SK-N-MC (cell line): Measurements from ENCODE around the gene WDR82.

Experiments used
- DNase-seq: peaks from one replicate; pipeline ENCODE4 v3.0.0-alpha.2; 2011; ENCODE audit warnings: low read depth, low spot score
- H3K27ac ChIP-seq: fragments of 200-600 bp; sonication (generic); 2 replicates; pipeline ENCODE4 v1.5.1; 2016; ENCODE audit warnings: mixed run types
- H3K36me3 ChIP-seq: fragments of 200-600 bp; sonication (generic); 2 replicates; pipeline ENCODE4 v1.6.1; 2017; ENCODE audit warnings: antibody characterized with exemption, low read length, mixed read lengths; ENCODE audit not compliant: insufficient read depth
- H3K4me3 ChIP-seq: fragments of 200-600 bp; sonication (generic); 2 replicates; pipeline ENCODE4 v1.5.1; 2016
- H3K9ac ChIP-seq: fragments of 200-600 bp; sonication (generic); 2 replicates; pipeline ENCODE4 v1.8.0; 2017; ENCODE audit warnings: mixed run types, mixed read lengths; ENCODE audit not compliant: insufficient read length
- H3K9me3 ChIP-seq: fragments of 200-600 bp; sonication (generic); 2 replicates; pipeline ENCODE4 v1.6.1; 2017; ENCODE audit warnings: low read depth, mild to moderate bottlenecking, antibody characterized with exemption, low read length, moderate library complexity, mixed read lengths
- EZH2 ChIP-seq: fragments of 200-600 bp; sonication (generic); IDR thresholded peaks from one replicate; pipeline ENCODE4 v1.6.1; 2017; ENCODE audit warnings: antibody characterized with exemption
- FOXP2 ChIP-seq: optimal IDR thresholded peaks from 2 replicates; pipeline ENCODE3; 2011; ENCODE audit warnings: mild to moderate bottlenecking, moderate library complexity; ENCODE audit not compliant: insufficient read depth; ENCODE audit errors: extremely low read length, control extremely low read depth
- POLR2AphosphoS5 ChIP-seq: IDR thresholded peaks from 2 replicates; pipeline ENCODE4 v1.6.1; 2012; ENCODE audit warnings: mild to moderate bottlenecking, low read depth, low read length, borderline replicate concordance

WDR82 gene

GRCh38 chr3:52227766-52228165 lies 50.7 kb downstream of the WDR82 start:
- no peak overlapping the region for H3K4me3 ChIP-seq
- no peak overlapping the region for H3K27ac ChIP-seq
- TF ChIP-seq EZH2 (no peak), POLR2AphosphoS5 (no peak), FOXP2 (no peak)
- H3K9ac ChIP-seq: no peak overlapping the region
- H3K9me3 ChIP-seq: no peaks in the 10 kb centered on the region
- no peaks in the 10 kb centered on the region; the same call in 1 of the 2 replicates for H3K36me3 ChIP-seq
- no peak for DNase-seq

GRCh38 chr3:52227117-52227516 lies 51.3 kb downstream of the WDR82 start:
- Histone ChIP-seq H3K9ac (no peak overlapping the region), H3K36me3 (no peaks in the 10 kb centered on the region; the same call in 1 of the 2 replicates), H3K27ac (no peak overlapping the region), H3K4me3 (no peak overlapping the region), H3K9me3 (no peaks in the 10 kb centered on the region)
- no peak for TF ChIP-seq POLR2AphosphoS5
- TF ChIP-seq EZH2: no peak
- no peak for TF ChIP-seq FOXP2
- DNase-seq: no peak

DNA sequence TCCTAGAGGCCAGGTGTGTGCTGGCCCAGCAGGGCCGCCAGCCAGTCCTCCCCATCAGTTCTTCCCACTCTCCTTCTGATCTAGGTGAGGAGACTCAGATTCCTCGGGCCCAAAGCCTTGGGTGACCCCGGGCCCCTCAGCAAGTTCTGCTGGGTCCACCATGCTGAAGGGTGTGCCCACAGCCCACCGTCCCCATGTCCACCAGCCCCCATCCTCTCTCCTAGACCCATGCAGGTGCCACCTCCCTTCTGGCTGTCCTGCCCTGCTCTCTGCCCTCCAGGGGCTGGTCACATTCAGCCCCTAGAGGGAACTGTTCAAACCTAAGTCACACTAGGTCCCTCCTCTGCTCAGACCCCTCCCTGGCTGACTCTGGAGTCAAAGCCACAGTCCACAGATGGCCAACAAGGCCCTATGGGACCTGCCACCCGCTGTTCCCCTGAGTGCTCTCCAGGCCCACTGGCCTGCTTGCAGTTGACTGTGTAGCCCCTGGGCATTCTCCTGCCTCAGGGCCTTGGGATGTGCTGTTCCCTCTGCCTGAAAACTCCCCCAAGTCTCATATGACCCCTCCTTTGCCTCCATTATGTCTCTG lies 52.1 kb downstream of the WDR82 start:
- Histone ChIP-seq H3K36me3 (no peaks in the 10 kb centered on the region; the same call in 1 of the 2 replicates), H3K4me3 (no peak overlapping the region), H3K27ac (no peak overlapping the region), H3K9ac (no peak overlapping the region), H3K9me3 (no peaks in the 10 kb centered on the region)
- DNase-seq: no peak
- no peak for TF ChIP-seq POLR2AphosphoS5

- Histone ChIP-seq H3K27ac (no peak within 1 kb of the TSS), H3K9me3 (no peaks in the 10 kb centered on the region), H3K9ac (no peak within 1 kb of the TSS), H3K36me3 (no peaks in the 10 kb centered on the region; the same call in 1 of the 2 replicates), H3K4me3 (no peak within 1 kb of the TSS)
- DNase-seq: no peak
- TF ChIP-seq POLR2AphosphoS5 (no peak), FOXP2 (no peak), EZH2 (no peak)
These were observed 52.8 kb downstream of the WDR82 start, which contains the start of gene TLR9 for GRCh38 chr3:52225452-52226228. TLR9 (minus strand) TSS chr3:52225645; CDS start chr3:52225529, 116 bp downstream.

DNA sequence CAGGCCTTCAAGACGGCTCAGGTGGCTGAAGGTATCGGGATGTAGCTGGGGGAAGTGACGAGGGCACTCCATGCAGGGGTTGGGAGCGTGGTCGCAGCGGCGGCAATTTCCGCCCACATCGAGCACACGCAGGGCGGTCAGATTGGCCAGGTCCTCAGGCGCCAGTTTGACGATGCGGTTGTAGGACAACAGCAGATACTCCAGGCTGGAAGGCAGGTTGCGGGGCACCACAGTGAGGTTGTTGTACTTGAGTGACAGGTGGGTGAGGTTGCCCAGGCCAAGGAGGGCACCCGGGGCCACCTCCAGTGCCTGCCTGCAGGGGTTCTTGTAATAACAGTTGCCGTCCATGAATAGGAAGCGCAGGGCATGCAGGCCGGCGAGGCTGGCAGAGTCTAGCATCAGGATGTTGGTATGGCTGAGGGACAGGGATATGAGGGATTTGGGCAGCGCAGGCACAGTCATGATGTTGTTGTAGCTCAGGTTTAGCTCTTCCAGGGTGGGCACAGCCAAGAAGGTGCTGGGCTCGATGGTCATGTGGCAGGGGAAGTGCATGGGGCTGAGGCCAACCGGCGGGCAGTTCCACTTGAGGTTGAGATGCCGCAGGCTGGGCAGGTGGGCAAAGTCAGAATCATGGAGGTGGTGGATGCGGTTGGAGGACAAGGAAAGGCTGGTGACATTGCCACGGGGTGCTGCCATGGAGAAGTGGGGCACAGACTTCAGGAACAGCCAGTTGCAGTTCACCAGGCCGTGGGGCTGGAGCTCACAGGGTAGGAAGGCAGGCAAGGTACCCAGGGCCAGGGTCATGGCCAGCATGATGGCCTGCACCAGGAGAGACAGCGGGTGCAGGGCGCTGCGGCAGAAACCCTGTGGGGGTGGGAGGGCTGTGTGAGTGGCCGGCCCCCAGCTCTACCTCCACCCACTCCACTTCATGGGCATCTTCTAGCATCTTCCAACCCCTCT lies 54.7 kb downstream of the WDR82 start:
- no peak for DNase-seq
- Histone ChIP-seq H3K27ac (no peak overlapping the region), H3K4me3 (no peak overlapping the region), H3K9me3 (no peaks in the 10 kb centered on the region), H3K36me3 (no peaks in the 10 kb centered on the region), H3K9ac (no peak overlapping the region)
- no peak for TF ChIP-seq POLR2AphosphoS5
- TF ChIP-seq FOXP2: no peak
- no peak for TF ChIP-seq EZH2

GRCh38 chr3:52222319-52223221 lies 55.9 kb downstream of the WDR82 start:
- Histone ChIP-seq H3K27ac (no peak overlapping the region), H3K9me3 (no peaks in the 10 kb centered on the region), H3K4me3 (no peak overlapping the region), H3K36me3 (no peaks in the 10 kb centered on the region), H3K9ac (no peak overlapping the region)
- no peak for DNase-seq
- no peak for TF ChIP-seq FOXP2
- no peak for TF ChIP-seq EZH2
- TF ChIP-seq POLR2AphosphoS5: no peak

DNA sequence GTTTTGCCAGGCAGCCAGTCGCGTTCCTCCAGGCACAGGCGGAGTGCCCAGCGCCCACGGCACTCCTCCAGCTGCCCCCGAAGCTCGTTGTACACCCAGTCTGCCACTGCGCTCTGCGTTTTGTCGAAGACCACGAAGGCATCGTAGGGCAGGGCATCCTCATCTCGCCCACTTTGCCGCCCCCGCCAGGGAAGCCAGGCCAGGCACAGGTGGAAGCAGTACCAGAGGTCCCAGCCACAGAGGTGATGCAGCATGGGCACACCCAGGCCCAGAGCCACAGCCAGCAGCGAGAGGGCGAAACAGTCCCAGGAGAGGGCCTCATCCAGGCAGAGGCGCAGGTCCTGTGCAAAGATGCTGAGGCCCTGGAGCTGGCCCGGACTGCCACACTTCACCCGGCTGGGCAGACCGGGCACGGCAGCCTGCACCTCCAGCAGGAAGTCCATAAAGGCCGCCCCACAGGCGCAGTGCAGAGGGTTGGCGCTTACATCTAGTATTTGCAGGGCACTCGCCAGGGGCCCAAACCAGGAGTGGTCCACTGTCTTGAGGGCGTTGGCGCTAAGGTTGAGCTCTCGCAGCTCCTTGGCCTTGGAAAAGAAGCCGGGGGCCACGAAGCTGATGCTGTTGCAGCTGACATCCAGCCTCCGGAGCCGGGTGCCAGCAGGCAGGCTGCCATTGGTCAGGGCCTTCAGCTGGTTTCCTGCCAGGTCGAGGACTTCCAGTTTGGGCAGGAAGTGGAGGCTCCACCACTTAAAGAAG lies 56.7 kb downstream of the WDR82 start:
- Histone ChIP-seq H3K9me3 (no peaks in the 10 kb centered on the region), H3K4me3 (no peak overlapping the region), H3K36me3 (no peaks in the 10 kb centered on the region), H3K9ac (no peak overlapping the region), H3K27ac (no peak overlapping the region)
- no peak for DNase-seq
- TF ChIP-seq EZH2 (no peak), POLR2AphosphoS5 (no peak), FOXP2 (no peak)
